HG02870 (cell line): Measurements from ENCODE around the gene SPTBN2.

Experiments used
- ATAC-seq: cut with Tn5 transposase; IDR thresholded peaks from one replicate; pipeline ENCODE4 v1.9.1; 2021; ENCODE audit warnings: mild to moderate bottlenecking, moderate library complexity; ENCODE audit not compliant: unreplicated experiment

Gene SPTBN2

DNA sequence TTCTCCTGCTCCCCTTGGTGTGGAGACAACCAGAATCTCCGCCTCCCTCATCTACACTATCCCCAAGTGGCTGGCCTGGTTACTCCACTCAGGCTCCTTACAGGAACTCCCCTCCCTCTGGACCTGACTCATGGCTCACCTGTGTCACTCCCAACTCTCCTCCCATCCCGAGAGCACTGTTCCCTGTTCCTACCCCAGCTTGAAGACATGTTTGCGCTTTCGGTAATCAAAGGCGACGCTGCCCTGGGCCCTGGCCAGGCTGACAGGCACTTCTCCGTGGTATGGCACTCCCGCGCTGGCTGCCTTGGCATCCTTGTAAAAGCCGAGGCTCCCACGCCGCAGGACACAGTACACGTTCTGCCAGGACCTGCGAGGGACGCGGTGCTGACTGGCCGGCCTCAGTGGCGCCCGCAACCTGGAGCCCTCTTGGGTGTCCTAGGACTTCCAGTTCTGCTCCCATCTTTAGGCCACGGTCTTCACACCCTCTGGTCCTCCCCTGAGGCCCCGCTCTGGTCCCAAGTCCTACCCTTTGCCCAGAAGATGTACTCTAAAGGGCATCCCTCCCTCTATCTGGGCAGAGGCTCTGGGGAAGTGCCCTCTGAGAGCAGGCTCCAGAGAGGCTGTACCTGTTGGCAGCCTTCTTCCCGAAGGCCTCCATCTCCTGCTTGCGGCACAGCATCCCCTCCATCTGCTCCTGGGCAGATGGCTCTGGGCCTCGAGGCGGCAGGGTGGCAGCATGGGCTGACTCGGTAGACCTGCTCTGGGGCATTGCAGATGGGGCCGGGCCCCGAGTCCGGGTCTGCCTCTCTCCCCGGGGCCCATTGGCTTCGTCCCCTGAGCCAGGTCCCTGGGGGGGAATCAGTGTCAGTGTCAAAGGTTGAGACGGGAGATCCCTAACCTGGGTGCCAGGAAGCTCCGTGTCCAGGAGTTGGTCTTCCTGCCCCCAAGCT, 41.9 kb downstream of the SPTBN2 start:
- no peak for ATAC-seq

GRCh38 chr11:66686100-66686785, 42.8 kb downstream of the SPTBN2 start:
- no peak for ATAC-seq

- ATAC-seq = no peak
These were observed 43.5 kb downstream of the SPTBN2 start for GRCh38 chr11:66685276-66686099.

- ATAC-seq = no peak
These were observed 44.4 kb downstream of the SPTBN2 start for GRCh38 chr11:66684635-66685034.

GRCh38 chr11:66683877-66684276, 45.1 kb downstream of the SPTBN2 start:
- no peak for ATAC-seq

GRCh38 chr11:66680966-66681645, 47.9 kb downstream of the SPTBN2 start:
- ATAC-seq = no peak

- peak; percentile 74 for ATAC-seq
These were observed 51.2 kb downstream of the SPTBN2 start, which contains the start of gene RBM4B for GRCh38 chr11:66677599-66678375. Gene RBM4B, minus strand, starts transcription at chr11:66677887. Its CDS starts 808 bp downstream, at chr11:66677079.

GRCh38 chr11:66676931-66677598, 52.0 kb downstream of the SPTBN2 start:
- no peak for ATAC-seq

DNA sequence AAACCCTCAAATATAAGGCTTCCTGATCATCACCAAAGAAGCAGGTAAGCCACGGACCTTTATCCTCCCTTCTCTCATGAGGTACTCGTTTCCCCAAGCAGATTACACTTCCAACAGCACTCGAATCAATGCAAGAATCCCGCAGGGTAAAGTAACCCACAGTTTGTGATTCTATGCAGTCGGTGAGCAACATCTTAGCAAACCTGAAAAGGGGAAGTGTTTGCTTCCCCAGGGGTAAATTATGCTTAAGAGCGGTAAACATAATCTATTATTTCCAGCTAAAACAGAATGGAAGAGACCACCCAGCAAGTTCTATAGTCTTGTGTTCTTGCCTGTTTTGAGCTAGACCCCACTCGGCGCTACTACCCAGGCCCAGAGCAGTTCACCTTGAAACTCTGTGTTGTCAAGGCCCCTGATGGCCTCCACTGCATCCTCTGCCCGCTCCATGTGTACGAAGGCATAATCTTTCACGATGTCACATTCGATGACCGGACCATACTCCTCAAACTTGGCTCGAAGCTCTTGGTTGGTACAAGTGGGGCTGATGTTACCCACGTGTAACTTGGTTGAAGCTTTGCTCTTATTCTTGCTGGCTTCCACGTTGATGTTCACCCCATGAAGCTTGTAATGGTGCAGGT, 52.6 kb downstream of the SPTBN2 start:
- no peak for ATAC-seq

GRCh38 chr11:66674964-66675602, 53.9 kb downstream of the SPTBN2 start:
- no peak for ATAC-seq

GRCh38 chr11:66670816-66671215, 58.2 kb downstream of the SPTBN2 start:
- no peak for ATAC-seq

DNA sequence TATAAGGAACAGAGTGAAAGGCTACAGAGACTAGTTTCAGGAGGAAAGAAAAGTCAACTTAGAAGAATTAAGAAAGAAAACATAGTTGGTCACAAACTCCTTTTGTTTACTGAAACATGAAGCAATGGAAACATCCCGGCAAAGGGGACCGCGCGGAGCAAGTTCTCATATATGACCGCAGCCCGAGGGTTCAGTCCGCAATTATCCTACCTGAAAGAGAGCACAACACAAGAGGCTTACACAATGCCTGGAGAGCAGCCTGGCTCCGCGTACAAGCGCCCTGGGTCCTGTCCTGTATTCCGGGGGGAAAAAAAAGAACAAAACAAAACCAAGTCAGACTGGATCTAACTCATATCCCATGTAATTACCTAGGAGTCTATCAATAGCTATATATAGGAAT, 63.6 kb downstream of the SPTBN2 start:
- no peak for ATAC-seq

DNA sequence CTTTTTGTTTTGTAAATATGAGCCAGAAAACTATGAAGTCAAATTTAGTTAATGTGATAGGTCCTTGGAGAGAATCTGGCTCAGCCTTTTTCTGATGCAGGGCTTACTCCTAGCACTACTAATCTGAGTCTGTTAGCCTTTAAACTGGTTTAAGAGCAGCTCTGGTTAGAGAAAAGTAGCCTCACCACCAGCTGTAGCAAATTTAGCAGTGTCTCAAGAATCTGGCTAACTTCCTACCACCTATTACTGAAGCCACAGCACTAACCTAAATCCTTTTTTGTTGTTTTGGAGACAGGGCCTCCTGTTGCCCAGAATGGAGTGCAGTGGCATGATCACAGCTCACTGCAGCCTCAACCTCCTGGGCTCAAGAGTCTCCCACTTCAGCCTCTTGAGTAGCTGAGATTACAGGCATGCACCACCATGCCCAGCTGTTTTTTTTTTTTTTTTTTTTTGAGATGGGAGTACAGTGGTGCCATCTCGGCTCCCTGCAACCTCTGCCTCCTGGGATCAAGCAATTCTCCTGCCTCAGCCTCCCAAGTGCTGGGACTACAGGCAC, 65.2 kb downstream of the SPTBN2 start:
- no peak for ATAC-seq

- ATAC-seq = no peak
These were observed 69.3 kb downstream of the SPTBN2 start for GRCh38 chr11:66659763-66660162.

GRCh38 chr11:66653123-66653522, 75.9 kb downstream of the SPTBN2 start:
- no peak for ATAC-seq

GRCh38 chr11:66652651-66653050, 76.4 kb downstream of the SPTBN2 start:
- ATAC-seq = no peak

DNA sequence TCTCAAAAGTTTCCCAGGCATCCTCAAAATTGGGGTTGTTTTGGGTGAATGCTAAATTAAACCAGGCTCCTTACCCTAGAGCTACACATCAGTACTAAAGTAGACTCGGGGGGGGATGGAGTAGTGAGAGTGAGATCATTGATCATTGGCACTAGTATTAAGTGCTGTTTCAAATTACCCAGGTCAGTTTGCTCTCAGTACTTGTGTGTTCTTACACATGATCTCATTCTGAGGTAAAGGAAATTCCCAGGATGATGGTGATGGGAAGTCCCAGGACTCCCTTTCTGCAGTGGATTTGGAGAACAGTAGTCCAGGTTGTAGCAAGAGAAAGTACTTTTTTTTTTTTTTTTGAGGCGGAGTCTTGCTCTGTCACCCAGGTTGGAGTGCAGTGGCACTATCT, 78.0 kb downstream of the SPTBN2 start:
- ATAC-seq = no peak

GRCh38 chr11:66649903-66650302, 79.1 kb downstream of the SPTBN2 start:
- no peak for ATAC-seq
